Left ventricle myocardium inferior (tissue), 1 donor: ENCODE results near the gene SLC43A3. TPM values are rescaled to one million over a fixed set of nuclear protein-coding genes. Genes with fewer than 3 reads are reported as not detected.

ENCODE experiments used
- DNase-seq: peaks from one replicate; pipeline ENCODE4 v3.0.0-alpha.2; 2020
- H3K27ac ChIP-seq: fragments of 200-600 bp; replicated peaks from 2 replicates; pipeline ENCODE4 v1.8.0; 2021
- H3K27me3 ChIP-seq: fragments of 200-600 bp; 2 replicates; pipeline ENCODE4 v1.8.0; 2021; ENCODE audit warnings: low read depth
- H3K36me3 ChIP-seq: fragments of 200-600 bp; 2 replicates; pipeline ENCODE4 v1.8.0; 2021
- H3K4me1 ChIP-seq: fragments of 200-600 bp; 2 replicates; pipeline ENCODE4 v1.8.0; 2021
- H3K4me3 ChIP-seq: fragments of 200-600 bp; 2 replicates; pipeline ENCODE4 v1.8.0; 2021; ENCODE audit warnings: mild to moderate bottlenecking, moderate library complexity
- H3K9me3 ChIP-seq: fragments of 200-600 bp; replicated peaks from 2 replicates; pipeline ENCODE4 v1.8.0; 2021
- CTCF ChIP-seq: fragments of 200-600 bp; IDR thresholded peaks from 2 replicates; pipeline ENCODE4 v1.8.0; 2021; ENCODE audit warnings: antibody characterized with exemption, mild to moderate bottlenecking, borderline replicate concordance
- intact Hi-C: fragments of 100-400 bp; cut with micrococcal nuclease; formaldehyde crosslinking; loops from one replicate; pipeline ENCODE4 v1.11.0; 2022
- total RNA-seq: library from RNA; stranded (reverse); fragmentation: NEBNext Ultra II Directional; extraction: Animal tissue kit (Norgen Biotek cat#: 25700); gene quantifications from one replicate; pipeline ENCODE4 v1.2.1, GENCODE V29; 2021
- donor health status: DM: no; HTN: yes; CAD: no; lungs with severe emphysema.

SLC43A3 gene
- total RNA-seq, 1 donor from 2014 or later = 21.0 TPM

DNA sequence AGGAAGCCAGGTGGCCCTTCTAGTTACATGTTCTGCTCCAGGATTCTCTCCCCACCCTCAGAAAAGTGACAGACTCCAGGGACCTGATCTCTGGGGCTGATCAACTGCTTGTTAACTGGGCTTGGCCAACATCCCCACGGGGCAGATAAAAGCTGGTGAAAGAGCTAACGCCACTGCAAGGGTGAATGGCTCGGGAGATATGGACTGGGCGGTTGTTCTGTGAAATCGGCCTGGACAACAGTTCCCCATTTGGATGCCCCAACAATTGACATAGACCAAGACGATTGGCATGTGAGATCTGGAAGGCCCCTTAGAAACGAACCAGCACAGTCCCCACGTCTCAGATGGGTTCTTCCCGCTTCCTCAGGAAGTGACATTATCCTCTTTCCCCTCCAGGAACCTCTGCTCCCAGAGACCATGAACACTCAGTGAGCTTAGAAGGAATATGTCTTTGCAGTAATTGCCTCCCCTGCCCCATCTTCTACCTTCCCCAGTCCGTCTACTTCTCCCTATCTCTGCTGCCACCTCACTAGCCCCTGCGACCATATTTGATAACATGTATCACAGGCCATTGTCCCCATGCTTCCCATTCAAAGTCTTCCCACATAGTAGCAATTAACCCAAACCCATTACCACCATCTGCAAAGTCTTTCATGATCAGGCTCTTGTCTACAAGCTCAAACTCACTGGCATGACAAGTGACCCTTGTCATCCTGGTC, 30.9 kb downstream of the SLC43A3 start:
- intact Hi-C loops = no loop called here
- H3K27me3 ChIP-seq = peaks cover 10% of the 10 kb centered on the region
- DNase-seq = no peak
- no peak overlapping the region for H3K4me3 ChIP-seq
- H3K9me3 ChIP-seq = no peaks in the 10 kb centered on the region
- no peak for TF ChIP-seq CTCF
- no peak overlapping the region for H3K27ac ChIP-seq
- H3K4me1 ChIP-seq = no peaks in the 10 kb centered on the region
- H3K36me3 ChIP-seq = no peaks in the 10 kb centered on the region

DNA sequence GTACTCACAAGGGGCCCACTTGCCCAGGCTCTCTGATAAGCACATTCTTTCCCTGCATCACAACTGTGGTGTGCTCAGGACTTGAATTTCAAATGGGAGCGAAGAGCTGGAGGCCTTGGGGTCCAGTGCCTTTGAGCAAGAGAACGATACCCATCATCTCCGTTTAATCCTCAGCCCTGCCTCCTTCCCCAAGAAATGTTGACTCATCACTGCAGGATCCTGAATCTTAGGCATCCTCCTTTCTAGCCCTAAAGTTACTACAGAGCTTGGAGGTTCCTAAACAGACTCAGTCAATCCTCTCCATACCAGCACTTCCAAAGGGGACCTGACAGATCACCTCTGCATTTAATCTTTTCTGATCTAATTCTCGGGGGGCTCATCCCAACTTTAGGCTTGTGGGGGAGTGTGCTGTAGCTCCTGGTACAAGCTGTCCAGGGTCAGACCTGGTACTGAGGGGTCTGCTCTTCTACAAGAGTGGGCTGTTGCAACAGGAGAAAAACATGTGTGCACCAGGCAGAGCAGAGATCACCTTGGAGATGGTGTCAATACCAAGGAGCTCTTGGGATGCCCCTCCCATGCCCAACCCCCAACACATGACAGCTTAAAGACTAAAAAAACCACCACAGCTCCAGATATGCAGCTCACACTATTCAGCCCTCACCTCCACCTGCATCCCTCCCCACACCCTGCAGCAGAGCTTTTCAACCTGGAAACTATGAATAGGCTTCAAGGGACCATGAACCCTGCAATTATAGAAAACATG, 32.5 kb downstream of the SLC43A3 start:
- peaks cover 6% of the 10 kb centered on the region for H3K27me3 ChIP-seq
- no peak for DNase-seq
- H3K36me3 ChIP-seq = no peaks in the 10 kb centered on the region
- no peaks in the 10 kb centered on the region for H3K9me3 ChIP-seq
- TF ChIP-seq CTCF = no peak
- no peak overlapping the region for H3K27ac ChIP-seq
- H3K4me3 ChIP-seq = no peak overlapping the region
- no peaks in the 10 kb centered on the region for H3K4me1 ChIP-seq
- intact Hi-C loops = no loop called here

DNA sequence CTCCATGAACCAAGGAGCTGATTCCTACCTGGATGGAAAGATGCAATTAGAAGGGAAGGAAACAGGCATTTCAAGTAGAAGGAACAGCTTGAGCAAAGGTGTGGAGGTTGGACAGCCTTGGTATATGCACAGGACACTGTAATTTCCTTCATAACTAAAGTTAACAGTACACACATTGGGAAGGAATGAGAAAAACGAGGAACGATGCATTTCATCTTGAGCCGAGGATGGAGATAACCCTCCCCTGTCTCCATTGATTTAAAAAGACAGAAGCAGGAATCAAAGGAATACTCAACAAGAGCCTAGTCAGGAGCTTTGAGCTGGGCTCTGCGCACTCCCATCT, 34.2 kb downstream of the SLC43A3 start:
- no peak overlapping the region for H3K4me3 ChIP-seq
- TF ChIP-seq CTCF = no peak
- H3K4me1 ChIP-seq = no peaks in the 10 kb centered on the region
- H3K9me3 ChIP-seq = no peaks in the 10 kb centered on the region
- no peak for DNase-seq
- H3K27me3 ChIP-seq = peaks cover 7% of the 10 kb centered on the region
- no peaks in the 10 kb centered on the region for H3K36me3 ChIP-seq
- intact Hi-C loops = no loop called here
- H3K27ac ChIP-seq = no peak overlapping the region

- no peak for TF ChIP-seq CTCF
- H3K4me3 ChIP-seq = no peak overlapping the region
- H3K4me1 ChIP-seq = peaks cover 5% of the 10 kb centered on the region
- H3K27me3 ChIP-seq = peaks cover 10% of the 10 kb centered on the region
- DNase-seq = no peak
- H3K9me3 ChIP-seq = no peaks in the 10 kb centered on the region
- no peaks in the 10 kb centered on the region for H3K36me3 ChIP-seq
- no peak overlapping the region for H3K27ac ChIP-seq
- intact Hi-C loops = no loop called here
These were observed 34.7 kb downstream of the SLC43A3 start for GRCh38 chr11:57392066-57392762.

DNA sequence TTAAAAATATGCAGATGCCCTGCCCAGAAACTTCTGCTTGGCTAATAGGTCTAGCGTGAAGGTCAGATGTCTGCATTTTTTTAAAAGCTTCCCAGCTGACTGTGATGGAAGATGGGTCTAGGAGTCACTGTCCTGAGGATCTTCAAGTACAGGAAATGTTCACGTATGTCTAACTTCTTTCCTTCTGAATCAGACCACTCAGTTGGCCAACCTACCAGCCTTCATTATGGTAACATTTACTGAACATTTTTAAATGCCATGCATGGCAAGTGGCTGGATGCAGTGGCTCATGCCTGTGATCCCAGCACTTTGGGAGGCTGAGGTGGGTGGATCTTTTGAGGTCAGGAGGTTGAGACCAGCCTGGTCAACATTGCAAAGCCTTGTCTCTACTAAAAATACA, 35.4 kb downstream of the SLC43A3 start:
- TF ChIP-seq CTCF = no peak
- no peaks in the 10 kb centered on the region for H3K36me3 ChIP-seq
- H3K4me1 ChIP-seq = peaks cover 9% of the 10 kb centered on the region
- no peaks in the 10 kb centered on the region for H3K9me3 ChIP-seq
- DNase-seq = no peak
- H3K27me3 ChIP-seq = peaks cover 10% of the 10 kb centered on the region
- H3K4me3 ChIP-seq = no peak overlapping the region
- intact Hi-C loops = no loop called here
- H3K27ac ChIP-seq = no peak overlapping the region
